Fibroblast of lung (primary cell): ENCODE measurements around the gene RETN. TPM values are rescaled to one million over a fixed set of nuclear protein-coding genes. Genes with fewer than 3 reads are reported as not detected.

ENCODE experiments used
- DNase-seq, 2 donors: peaks; one replicate each; pipeline versions ENCODE4 v3.0.0 to v3.0.0-alpha.2; 2010; ENCODE audit warnings: low read depth in 2 of 2
- H2AFZ ChIP-seq: 2 replicates; pipeline ENCODE4 v1.5.1; 2012; ENCODE audit warnings: low read length, control low read depth, inconsistent platforms
- H3K27ac ChIP-seq: 2 replicates; pipeline ENCODE4 v1.5.1; 2011; ENCODE audit warnings: low read length, control low read depth; ENCODE audit not compliant: insufficient read depth
- H3K27me3 ChIP-seq: 2 replicates; pipeline ENCODE4 v1.5.1; 2011; ENCODE audit warnings: mild to moderate bottlenecking, low read length; ENCODE audit not compliant: control insufficient read depth, insufficient read depth
- H3K36me3 ChIP-seq: 2 replicates; pipeline ENCODE4 v1.5.1; 2011; ENCODE audit warnings: low read length; ENCODE audit not compliant: control insufficient read depth, insufficient read depth
- H3K4me1 ChIP-seq: 2 replicates; pipeline ENCODE4 v1.5.1; 2011; ENCODE audit warnings: low read length; ENCODE audit not compliant: control insufficient read depth, insufficient read depth; ENCODE audit errors: extremely low read depth
- H3K4me2 ChIP-seq: 2 replicates; pipeline ENCODE4 v1.5.1; 2011; ENCODE audit warnings: low read length, control low read depth; ENCODE audit not compliant: insufficient read depth; ENCODE audit errors: extremely low read depth
- H3K4me3 ChIP-seq, 4 experiments: fragments of 200-600 bp in 1 of 4; sonication (generic) in 1 of 4; replicated peaks in 1 of 4; 2 replicates each; pipeline ENCODE4 v1.5.1; 2011 to 2016; ENCODE audit warnings: low read length in 4 of 4, low read depth in 3 of 4, mild to moderate bottlenecking in 3 of 4, control low read depth in 2 of 4, inconsistent platforms in 1 of 4, mixed read lengths in 1 of 4; ENCODE audit not compliant: insufficient read depth in 1 of 4; ENCODE audit errors: control extremely low read depth in 1 of 4
- H3K79me2 ChIP-seq: 2 replicates; pipeline ENCODE4 v1.5.1; 2012; ENCODE audit warnings: mild to moderate bottlenecking, low read length, inconsistent platforms; ENCODE audit not compliant: control insufficient read depth, insufficient read depth
- H3K9ac ChIP-seq: 2 replicates; pipeline ENCODE4 v1.5.1; 2011; ENCODE audit warnings: mild to moderate bottlenecking, low read length, control low read depth; ENCODE audit not compliant: insufficient read depth
- H3K9me3 ChIP-seq: 2 replicates; pipeline ENCODE4 v1.5.1; 2012; ENCODE audit warnings: low read depth, low read length; ENCODE audit not compliant: control insufficient read depth, insufficient read depth
- H4K20me1 ChIP-seq: 2 replicates; pipeline ENCODE4 v1.5.1; 2011; ENCODE audit warnings: low read length; ENCODE audit not compliant: control insufficient read depth, insufficient read depth; ENCODE audit errors: extremely low read depth
- EZH2 ChIP-seq: IDR thresholded peaks from 2 replicates; pipeline ENCODE4 v1.5.1; 2012; ENCODE audit warnings: low read length, control low read depth, mild to moderate bottlenecking; ENCODE audit errors: missing control alignments
- polyA plus RNA-seq, 2 donors: library from polyadenylated mRNA; depleted of rRNA in 1 of 2; stranded (reverse) in 1 of 2; unstranded in 1 of 2; fragments of >200 nt; gene quantifications; 2 replicates each; pipeline ENCODE4 v1.2.1, GENCODE V29; 2011 to 2012; ENCODE audit warnings: missing spikeins in 1 of 2
- total RNA-seq: library from RNA; depleted of rRNA; stranded (reverse); fragments of >200 nt; gene quantifications from 2 replicates; pipeline ENCODE4 v1.2.1, GENCODE V29; 2014
- TF ChIP-seq, protein P1 (sequence below), 2 donors: IDR thresholded peaks in 1 of 2; conservative IDR thresholded peaks in 1 of 2; 1 replicate in 1 of 2; 2 replicates in 1 of 2; pipeline ENCODE4 v1.5.1; 2011 to 2012; ENCODE audit warnings: low read length in 2 of 2, control low read depth in 1 of 2, inconsistent platforms in 1 of 2, low read depth in 1 of 2, mild to moderate bottlenecking in 1 of 2

Gene RETN
- total and polyA plus RNA-seq, 2 donors (not counting 1 experiment from before 2014, with no cell fraction given) = not detected

DNA sequence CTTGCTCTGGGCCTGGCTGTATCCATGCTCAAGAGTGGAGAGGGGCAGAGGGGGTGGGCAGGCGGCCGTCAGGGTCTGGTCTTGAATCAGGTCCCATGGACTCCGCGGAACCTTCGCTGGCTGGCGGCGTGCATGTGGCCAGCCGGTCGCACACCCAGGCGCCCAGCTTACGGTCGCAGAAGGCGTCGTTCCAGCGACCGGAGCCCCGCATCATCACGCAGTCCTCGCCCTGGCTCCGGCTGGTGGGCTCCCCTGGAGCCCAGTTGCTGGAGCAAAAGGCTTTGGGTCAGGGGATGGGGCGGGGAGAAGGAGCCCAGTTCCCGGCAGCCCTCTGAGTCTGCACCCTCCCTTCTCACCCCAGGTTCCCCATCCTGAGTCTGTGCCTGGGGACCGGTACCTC lies 20.3 kb downstream of the RETN start:
- no peak overlapping the region for H3K27ac ChIP-seq
- no peaks in the 10 kb centered on the region for H3K4me1 ChIP-seq
- H3K4me3 ChIP-seq = no peak overlapping the region
- H3K27me3 ChIP-seq = no peaks in the 10 kb centered on the region
- no peaks in the 10 kb centered on the region for H3K79me2 ChIP-seq
- no peak overlapping the region for H3K9ac ChIP-seq
- DNase-seq = no peak
- no peak overlapping the region for H3K4me2 ChIP-seq
- TF ChIP-seq EZH2 = no peak
- TF ChIP-seq, protein P1, sequence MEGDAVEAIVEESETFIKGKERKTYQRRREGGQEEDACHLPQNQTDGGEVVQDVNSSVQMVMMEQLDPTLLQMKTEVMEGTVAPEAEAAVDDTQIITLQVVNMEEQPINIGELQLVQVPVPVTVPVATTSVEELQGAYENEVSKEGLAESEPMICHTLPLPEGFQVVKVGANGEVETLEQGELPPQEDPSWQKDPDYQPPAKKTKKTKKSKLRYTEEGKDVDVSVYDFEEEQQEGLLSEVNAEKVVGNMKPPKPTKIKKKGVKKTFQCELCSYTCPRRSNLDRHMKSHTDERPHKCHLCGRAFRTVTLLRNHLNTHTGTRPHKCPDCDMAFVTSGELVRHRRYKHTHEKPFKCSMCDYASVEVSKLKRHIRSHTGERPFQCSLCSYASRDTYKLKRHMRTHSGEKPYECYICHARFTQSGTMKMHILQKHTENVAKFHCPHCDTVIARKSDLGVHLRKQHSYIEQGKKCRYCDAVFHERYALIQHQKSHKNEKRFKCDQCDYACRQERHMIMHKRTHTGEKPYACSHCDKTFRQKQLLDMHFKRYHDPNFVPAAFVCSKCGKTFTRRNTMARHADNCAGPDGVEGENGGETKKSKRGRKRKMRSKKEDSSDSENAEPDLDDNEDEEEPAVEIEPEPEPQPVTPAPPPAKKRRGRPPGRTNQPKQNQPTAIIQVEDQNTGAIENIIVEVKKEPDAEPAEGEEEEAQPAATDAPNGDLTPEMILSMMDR (conservative IDR thresholded peaks at IDR 0.05 in 1 of 2, IDR thresholded peaks at IDR 0.05 in 1 of 2; ENCODE audit: low read depth in 1 of 2, low read length in 2 of 2) = no peak
- no peaks in the 10 kb centered on the region for H4K20me1 ChIP-seq
- H2AFZ ChIP-seq = no peak overlapping the region
- H3K9me3 ChIP-seq = no peaks in the 10 kb centered on the region
- H3K36me3 ChIP-seq = no peaks in the 10 kb centered on the region

DNA sequence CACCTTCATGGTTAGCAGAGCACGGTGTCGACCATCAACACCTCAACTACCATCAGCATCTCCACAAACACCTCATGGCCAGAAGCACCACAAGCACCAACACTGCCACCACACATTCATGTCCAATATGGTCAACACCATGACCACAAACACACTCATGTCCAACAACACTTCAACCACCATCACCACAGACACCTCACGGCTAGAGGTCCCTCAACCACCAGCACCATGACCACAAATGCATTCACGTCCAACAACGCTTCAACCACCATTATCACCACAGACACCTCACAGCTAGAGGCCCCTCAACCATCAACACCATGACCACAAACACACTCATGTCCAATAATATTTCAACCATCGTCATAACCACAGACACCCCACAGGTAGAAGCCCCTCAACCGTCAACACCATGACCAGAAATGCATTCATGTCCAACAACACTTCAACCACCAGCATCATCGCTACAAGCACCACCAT lies 22.0 kb downstream of the RETN start:
- Histone ChIP-seq H2AFZ (no peak overlapping the region), H3K36me3 (no peaks in the 10 kb centered on the region), H3K79me2 (no peaks in the 10 kb centered on the region), H3K4me3 (no peak overlapping the region), H3K9me3 (no peaks in the 10 kb centered on the region), H3K27ac (no peak overlapping the region), H3K4me2 (no peak overlapping the region), H3K4me1 (no peaks in the 10 kb centered on the region), H4K20me1 (no peaks in the 10 kb centered on the region), H3K27me3 (no peaks in the 10 kb centered on the region), H3K9ac (no peak overlapping the region)
- no peak for DNase-seq
- TF ChIP-seq, protein P1 (conservative IDR thresholded peaks at IDR 0.05 in 1 of 2, IDR thresholded peaks at IDR 0.05 in 1 of 2; ENCODE audit: low read depth in 1 of 2, low read length in 2 of 2) = no peak
- TF ChIP-seq EZH2 = no peak

DNA sequence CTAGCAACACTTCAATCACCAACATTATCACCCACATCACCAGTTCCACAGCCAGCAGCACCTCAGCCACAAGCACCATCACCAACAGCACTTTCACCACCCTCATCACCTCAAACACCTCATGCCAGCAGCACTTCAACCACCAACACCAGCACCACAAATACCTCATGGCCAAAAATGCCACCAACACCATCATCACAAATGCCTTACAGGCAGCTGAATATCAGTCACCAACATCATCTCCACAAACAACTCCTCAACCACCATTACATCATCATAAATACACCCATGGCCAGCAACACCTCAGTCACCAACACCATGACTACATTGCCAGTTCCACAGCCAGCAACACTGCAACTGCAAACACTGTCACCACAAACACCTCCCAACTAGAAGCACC lies 22.6 kb downstream of the RETN start:
- TF ChIP-seq EZH2 = no peak
- TF ChIP-seq, protein P1 (conservative IDR thresholded peaks at IDR 0.05 in 1 of 2, IDR thresholded peaks at IDR 0.05 in 1 of 2; ENCODE audit: low read depth in 1 of 2, low read length in 2 of 2) = no peak
- Histone ChIP-seq H3K4me2 (no peak overlapping the region), H3K27ac (no peak overlapping the region), H4K20me1 (no peaks in the 10 kb centered on the region), H2AFZ (no peak overlapping the region), H3K4me1 (no peaks in the 10 kb centered on the region), H3K4me3 (no peak overlapping the region), H3K9me3 (no peaks in the 10 kb centered on the region), H3K36me3 (no peaks in the 10 kb centered on the region), H3K27me3 (no peaks in the 10 kb centered on the region), H3K9ac (no peak overlapping the region), H3K79me2 (no peaks in the 10 kb centered on the region)
- DNase-seq = no peak
